K562 (cell line): ENCODE measurements around the gene APPL2. TPM values are rescaled to one million over a fixed set of nuclear protein-coding genes. Genes with fewer than 3 reads are reported as not detected.

Experiments used
- ATAC-seq: fragments of 200-7000 bp; cut with Tn5 transposase; 3 replicates; pipeline ENCODE4 v1.9.1; 2020; ENCODE audit warnings: moderate library complexity
- BruUV-seq: library from RNA; stranded (reverse); fragments of 400-500 nt; replicated peaks from 2 replicates; lab custom pipeline; 2021; lab: Mats Ljungman, UMichigan
- CTCF ChIA-PET: fragments of 300-600 bp; formaldehyde crosslinking; extraction: SDS; loops from one replicate; lab custom pipeline; 2021; ENCODE audit warnings: low intra/inter-chr PET ratio; lab: Yijun Ruan, JAX
- POLR2A ChIA-PET: fragments of 300-600, 350-650 bp; sonication (Branson Sonifier 250); formaldehyde crosslinking; extraction: SDS; loops from one replicate; lab custom pipeline; 2021; ENCODE audit warnings: antibody characterized with exemption, inconsistent platforms; lab: Yijun Ruan, JAX
- DNase-seq, 4 experiments: peaks; one replicate each; pipeline versions ENCODE4 v3.0.0 to v3.0.0-alpha.2; 2011 to 2018; ENCODE audit warnings: low spot score in 3 of 4, mixed read lengths in 3 of 4; ENCODE audit errors: extremely low read depth in 1 of 4
- FAIRE-seq: peaks from 2 replicates; lab custom pipeline; 2011; peaks lifted over from hg19 to GRCh38; lab: Jason Lieb, UNC
- H2AFZ ChIP-seq: 2 replicates; pipeline ENCODE4 v1.6.0; 2011; ENCODE audit warnings: low read depth, low read length, control low read depth, inconsistent platforms
- H3K27ac ChIP-seq: fragments of 200-600 bp; 3 replicates; pipeline ENCODE4 v1.8.0; 2011; ENCODE audit warnings: low read depth, mild to moderate bottlenecking, control low read depth, inconsistent platforms, low read length, moderate library complexity, mixed read lengths; ENCODE audit errors: extremely low read depth
- H3K27me3 ChIP-seq, 2 experiments: fragments of 300-600 bp in 1 of 2; 2 replicates in 1 of 2; 3 replicates in 1 of 2; pipeline versions ENCODE4 v1.6.0 to v1.8.0; 2011; ENCODE audit warnings: inconsistent platforms in 2 of 2, low read length in 2 of 2, mild to moderate bottlenecking in 1 of 2, mixed read lengths in 1 of 2, moderate library complexity in 1 of 2; ENCODE audit not compliant: control insufficient read depth in 2 of 2, insufficient read depth in 2 of 2
- H3K36me3 ChIP-seq: fragments of 300-600 bp; 3 replicates; pipeline ENCODE4 v1.8.0; 2011; ENCODE audit warnings: mild to moderate bottlenecking, low read length, inconsistent platforms; ENCODE audit not compliant: control insufficient read depth, insufficient read depth
- H3K4me1 ChIP-seq, 2 experiments: fragments of 200-600 bp in 1 of 2; replicated peaks in 1 of 2; 2 replicates in 1 of 2; 3 replicates in 1 of 2; pipeline versions ENCODE4 v1.5.1 to v1.8.0; 2011; ENCODE audit warnings: inconsistent platforms in 2 of 2, low read length in 2 of 2, mild to moderate bottlenecking in 1 of 2, mixed read lengths in 1 of 2, moderate library complexity in 1 of 2; ENCODE audit not compliant: control insufficient read depth in 2 of 2, insufficient read depth in 2 of 2
- H3K4me2 ChIP-seq: 2 replicates; pipeline ENCODE4 v1.6.1; 2011; ENCODE audit warnings: low read length, control low read depth, inconsistent platforms, mixed read lengths; ENCODE audit not compliant: insufficient read depth
- H3K4me3 ChIP-seq: fragments of 200-600 bp; sonication (generic), shearing (Covaris generic); 2 replicates; pipeline ENCODE4 v1.5.1; 2016; ENCODE audit warnings: control low read depth, inconsistent platforms
- H3K79me2 ChIP-seq: fragments of 200-600 bp; 3 replicates; pipeline ENCODE4 v1.8.0; 2011; ENCODE audit warnings: low read length, inconsistent platforms; ENCODE audit not compliant: control insufficient read depth, insufficient read depth
- H3K9ac ChIP-seq, 2 experiments: 2 replicates each; pipeline versions ENCODE4 v1.6.0 to v1.6.1; 2011; ENCODE audit warnings: low read depth in 2 of 2, low read length in 2 of 2, control low read depth in 1 of 2, inconsistent platforms in 1 of 2, mild to moderate bottlenecking in 1 of 2, mixed read lengths in 1 of 2; ENCODE audit not compliant: insufficient read depth in 1 of 2
- H3K9me1 ChIP-seq: one replicate; pipeline ENCODE4 v1.6.0; 2011; ENCODE audit warnings: inconsistent platforms, mild to moderate bottlenecking, low read length, moderate library complexity; ENCODE audit not compliant: control insufficient read depth, insufficient read depth
- H3K9me3 ChIP-seq: replicated peaks from 2 replicates; pipeline ENCODE4 v1.5.1; 2011; ENCODE audit warnings: low read depth, low read length, inconsistent platforms; ENCODE audit not compliant: control insufficient read depth, insufficient read depth
- H4K20me1 ChIP-seq: replicated peaks from 2 replicates; pipeline ENCODE4 v1.6.1; 2011; ENCODE audit warnings: low read length, inconsistent platforms, mixed read lengths; ENCODE audit not compliant: control insufficient read depth, insufficient read depth
- AFF4 ChIP-seq: sonication (generic); formaldehyde crosslinking; IDR thresholded peaks from 2 replicates; pipeline ENCODE4 v1.8.0; 2023; ENCODE audit warnings: mild to moderate bottlenecking, missing genetic modification reagents
- DPF2 ChIP-seq: fragments of 450-650 bp; IDR thresholded peaks from 2 replicates; pipeline ENCODE4 v1.6.1; 2016
- HDAC6 ChIP-seq: IDR thresholded peaks from 2 replicates; pipeline ENCODE4 v1.6.1; 2012; ENCODE audit warnings: low read depth, mild to moderate bottlenecking, control low read depth, inconsistent platforms, low read length, moderate library complexity
- RHOXF2B ChIP-seq: fragments of 250-450 bp; sonication (Bioruptor Pico); conservative IDR thresholded peaks from 2 replicates; pipeline ENCODE4 v1.5.1; 2021
- SP2 ChIP-seq: IDR thresholded peaks from 2 replicates; pipeline ENCODE4 v1.6.1; 2011; ENCODE audit warnings: mild to moderate bottlenecking, low read depth, low read length, moderate library complexity; ENCODE audit not compliant: poor library complexity, severe bottlenecking; ENCODE audit errors: extremely low read depth
- THRAP3 ChIP-seq: fragments of 450-650 bp; IDR thresholded peaks from 2 replicates; pipeline ENCODE4 v1.6.1; 2016; ENCODE audit warnings: mild to moderate bottlenecking, inconsistent platforms, borderline replicate concordance
- ZNF175 ChIP-seq: fragments of 200-800 bp; sonication (Bioruptor generic); IDR thresholded peaks from 2 replicates; pipeline ENCODE4 v1.6.1; 2016; ENCODE audit warnings: low read depth, mild to moderate bottlenecking, missing genetic modification characterization, missing compliant biosample characterization
- ZNF583 ChIP-seq: fragments of 250-450 bp; sonication (Bioruptor Pico); IDR thresholded peaks from 2 replicates; pipeline ENCODE4 v1.4.0; 2020
- ZNF780A ChIP-seq: fragments of 250-450 bp; sonication (Bioruptor Pico); IDR thresholded peaks from 2 replicates; pipeline ENCODE4 v1.5.0; 2021; ENCODE audit warnings: mild to moderate bottlenecking
- WGBS: fragments of 100-300 bp; shearing (Covaris generic); methylation state at CpG from one replicate; pipeline ENCODE4 v1.1.6; 2016; ENCODE audit warnings: low coverage, mixed read lengths; ENCODE audit not compliant: insufficient coverage; ENCODE audit errors: missing lambda C conversion rate; 5-methylcytosine and 5-hydroxymethylcytosine counted together
- in situ Hi-C: fragments of 300-500 bp; cut with MboI; formaldehyde crosslinking; loops from 4 replicates; pipeline ENCODE4 v1.15.0; 2018; ENCODE audit warnings: inconsistent platforms, mixed read lengths
- intact Hi-C: fragments of 100-400 bp; cut with micrococcal nuclease; formaldehyde crosslinking; loops from 2 replicates; pipeline ENCODE4 v1.14.2; 2022
- polyA plus RNA-seq, 8 experiments: library from polyadenylated mRNA; depleted of rRNA in 4 of 8; stranded (reverse) in 5 of 8; unstranded in 3 of 8; fragments of >200 nt; fragmentation: Nextera tagmentation in 2 of 8; fragmentation: Illumina TruSeq in 1 of 8; extraction: Ambion mirVana in 2 of 8; extraction: Trizol in 1 of 8; gene quantifications; 2 replicates each; pipeline versions ENCODE4 v1.2.1 to v1.2.3, GENCODE V29; 2011 to 2014; ENCODE audit warnings: inconsistent platforms in 1 of 8, missing spikeins in 1 of 8
- total RNA-seq, 7 experiments: library from RNA; depleted of rRNA in 6 of 7; stranded (reverse); fragments of >200 nt in 6 of 7; fragmentation: Illumina TruSeq in 2 of 7; extraction: Trizol in 2 of 7; gene quantifications; 2 replicates each; pipeline versions ENCODE4 v1.2.1 to v1.2.3, GENCODE V29; 2011 to 2021; ENCODE audit warnings: low replicate concordance in 1 of 7
- TF ChIP-seq, protein P1 (sequence below), 2 experiments: fragments of 450-650 bp in 1 of 2; sonication (generic) in 1 of 2; formaldehyde crosslinking; conservative IDR thresholded peaks; 2 replicates each; pipeline versions ENCODE4 v1.4.0 to v1.8.1; 2020 to 2022; ENCODE audit warnings: mild to moderate bottlenecking in 1 of 2, missing genetic modification reagents in 1 of 2
- TF ChIP-seq, protein P2 (sequence below): conservative IDR thresholded peaks from 2 replicates; pipeline ENCODE4 v1.6.1; 2011; ENCODE audit warnings: low read depth, mild to moderate bottlenecking, low read length; ENCODE audit not compliant: control insufficient read depth

APPL2 gene
- total and polyA plus RNA-seq, 9 of the 15 experiments (the other 6 are each of a cell fraction or from before 2014, with no cell fraction given): 2.1 to 14.4 (median 8.2) TPM

DNA sequence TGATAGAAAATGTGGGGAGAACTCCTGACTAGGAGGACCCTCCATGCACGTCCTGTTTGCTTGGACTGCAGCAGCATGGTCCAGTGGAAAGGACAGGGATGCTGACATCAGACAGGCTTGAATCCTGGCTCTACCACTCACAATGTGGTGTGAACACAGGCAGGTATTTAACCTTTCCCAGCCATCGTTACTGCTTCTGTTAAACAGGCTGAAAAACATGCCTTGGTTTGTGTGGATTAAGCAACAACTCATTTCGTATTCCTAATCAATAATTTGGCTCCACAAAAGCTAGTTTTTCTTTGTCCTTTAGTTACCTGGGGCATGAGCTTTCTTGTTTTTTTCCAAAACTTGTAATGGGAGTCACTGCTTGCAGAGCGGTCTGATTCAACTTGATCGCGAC lies 41.0 kb downstream of the APPL2 start:
- no peaks in the 10 kb centered on the region for H3K4me1 ChIP-seq
- no peaks in the 10 kb centered on the region for H3K27me3 ChIP-seq
- FAIRE-seq (no peak), ATAC-seq (no peak), DNase-seq (no peak)
- BruUV-seq: no TSS peak
- no peak overlapping the region for H3K9ac ChIP-seq
- CTCF ChIA-PET: no interaction called here
- no peak overlapping the region for H3K27ac ChIP-seq
- H2AFZ ChIP-seq: no peak overlapping the region
- intact Hi-C loops: no loop called here
- no peaks in the 10 kb centered on the region for H3K9me3 ChIP-seq
- in situ Hi-C loops: no loop called here
- POLR2A ChIA-PET: no interaction called here
- H3K9me1 ChIP-seq: no peaks in the 10 kb centered on the region
- no peak overlapping the region for H3K4me2 ChIP-seq
- 85% methylated on average over 6 of the region's 6 CpGs for WGBS
- H3K36me3 ChIP-seq: peaks cover 5% of the 10 kb centered on the region; the same call in 2 of the 3 replicates
- H3K4me3 ChIP-seq: no peak overlapping the region
- no peaks in the 10 kb centered on the region for H4K20me1 ChIP-seq
- H3K79me2 ChIP-seq: no peaks in the 10 kb centered on the region
- TF ChIP-seq ZNF780A (CRISPR knock-in tag) (no peak), THRAP3 (no peak), DPF2 (no peak), ZNF175 (no peak), RHOXF2B (no peak), HDAC6 (no peak), AFF4 (no peak), SP2 (no peak), ZNF583 (CRISPR knock-in tag) (no peak)
- TF ChIP-seq, protein P1, sequence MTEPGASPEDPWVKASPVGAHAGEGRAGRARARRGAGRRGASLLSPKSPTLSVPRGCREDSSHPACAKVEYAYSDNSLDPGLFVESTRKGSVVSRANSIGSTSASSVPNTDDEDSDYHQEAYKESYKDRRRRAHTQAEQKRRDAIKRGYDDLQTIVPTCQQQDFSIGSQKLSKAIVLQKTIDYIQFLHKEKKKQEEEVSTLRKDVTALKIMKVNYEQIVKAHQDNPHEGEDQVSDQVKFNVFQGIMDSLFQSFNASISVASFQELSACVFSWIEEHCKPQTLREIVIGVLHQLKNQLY (CRISPR knock-in tag; conservative IDR thresholded peaks at IDR 0.05): no peak
- TF ChIP-seq, protein P2, sequence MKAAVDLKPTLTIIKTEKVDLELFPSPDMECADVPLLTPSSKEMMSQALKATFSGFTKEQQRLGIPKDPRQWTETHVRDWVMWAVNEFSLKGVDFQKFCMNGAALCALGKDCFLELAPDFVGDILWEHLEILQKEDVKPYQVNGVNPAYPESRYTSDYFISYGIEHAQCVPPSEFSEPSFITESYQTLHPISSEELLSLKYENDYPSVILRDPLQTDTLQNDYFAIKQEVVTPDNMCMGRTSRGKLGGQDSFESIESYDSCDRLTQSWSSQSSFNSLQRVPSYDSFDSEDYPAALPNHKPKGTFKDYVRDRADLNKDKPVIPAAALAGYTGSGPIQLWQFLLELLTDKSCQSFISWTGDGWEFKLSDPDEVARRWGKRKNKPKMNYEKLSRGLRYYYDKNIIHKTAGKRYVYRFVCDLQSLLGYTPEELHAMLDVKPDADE: no peak
